HG03103 (cell line): ENCODE data around the gene PLEKHG4B.
"Not testable (repeated sequence)": the region's sequence is repeated elsewhere in the genome, so short reads cannot be mapped to it uniquely, and the experiment has no call there.

Experiments
- ATAC-seq: cut with Tn5 transposase; IDR thresholded peaks from one replicate; pipeline ENCODE4 v1.9.1; 2021; ENCODE audit warnings: low read depth; ENCODE audit not compliant: unreplicated experiment

Gene PLEKHG4B

DNA sequence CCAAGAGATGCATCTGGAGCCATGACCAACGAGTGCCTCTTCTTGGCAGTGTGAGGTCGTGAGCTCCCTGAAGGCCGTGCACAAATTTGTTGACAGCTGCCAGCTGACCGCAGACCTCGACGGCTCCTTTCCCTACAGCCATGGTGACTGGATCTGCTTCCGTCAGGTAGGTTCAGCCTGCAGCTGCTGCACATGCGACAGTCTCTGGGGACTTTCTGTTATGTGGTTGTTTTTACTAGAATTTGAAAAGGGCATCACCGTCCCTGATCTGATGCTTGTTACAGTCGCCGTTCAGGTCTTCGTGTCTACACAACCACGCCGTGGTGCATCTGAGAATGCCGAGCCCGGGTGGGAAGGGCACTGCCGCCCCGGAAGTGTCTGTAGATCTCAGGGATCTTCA is 62.9 kb downstream of the PLEKHG4B start:
- no peak for ATAC-seq

DNA sequence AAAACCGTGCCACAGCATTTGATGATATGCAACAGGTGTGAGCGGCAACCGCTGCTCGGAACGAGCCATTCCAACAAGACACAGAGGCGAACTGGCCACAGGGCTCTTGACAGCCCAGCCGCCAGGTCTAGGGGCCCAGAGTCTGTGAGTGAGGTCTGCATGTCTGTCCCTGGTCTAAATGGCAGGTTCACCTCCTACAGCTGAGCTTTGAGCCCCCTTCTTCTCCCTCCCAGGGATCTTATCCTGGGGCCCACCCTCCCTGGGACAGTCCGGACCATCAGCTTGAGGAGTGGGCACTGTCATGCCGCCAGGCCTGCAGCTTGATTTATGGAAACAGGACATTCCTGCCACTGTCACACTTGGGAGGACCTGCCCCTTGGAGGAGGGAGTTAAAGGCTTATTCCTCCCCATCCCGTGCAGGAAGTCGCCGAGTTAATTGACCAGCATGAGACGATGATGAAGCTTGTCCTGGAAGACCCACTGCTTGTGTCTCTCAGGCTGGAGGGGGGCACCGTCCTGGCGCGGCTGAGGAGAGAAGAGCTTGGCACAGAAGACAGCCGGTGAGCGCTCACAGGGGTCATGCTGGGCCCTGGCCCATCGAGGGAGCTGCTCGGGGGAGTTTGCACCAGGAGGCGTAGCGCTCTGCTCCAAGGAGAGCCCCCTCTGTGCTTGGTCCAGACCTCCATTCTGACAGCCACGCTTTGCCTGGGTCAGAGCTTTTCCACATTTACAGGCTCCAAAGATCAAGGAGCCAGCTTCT is 63.9 kb downstream of the PLEKHG4B start:
- ATAC-seq, result no peak

GRCh38 chr5:156411-157072 is 64.6 kb downstream of the PLEKHG4B start:
- no peak for ATAC-seq

DNA sequence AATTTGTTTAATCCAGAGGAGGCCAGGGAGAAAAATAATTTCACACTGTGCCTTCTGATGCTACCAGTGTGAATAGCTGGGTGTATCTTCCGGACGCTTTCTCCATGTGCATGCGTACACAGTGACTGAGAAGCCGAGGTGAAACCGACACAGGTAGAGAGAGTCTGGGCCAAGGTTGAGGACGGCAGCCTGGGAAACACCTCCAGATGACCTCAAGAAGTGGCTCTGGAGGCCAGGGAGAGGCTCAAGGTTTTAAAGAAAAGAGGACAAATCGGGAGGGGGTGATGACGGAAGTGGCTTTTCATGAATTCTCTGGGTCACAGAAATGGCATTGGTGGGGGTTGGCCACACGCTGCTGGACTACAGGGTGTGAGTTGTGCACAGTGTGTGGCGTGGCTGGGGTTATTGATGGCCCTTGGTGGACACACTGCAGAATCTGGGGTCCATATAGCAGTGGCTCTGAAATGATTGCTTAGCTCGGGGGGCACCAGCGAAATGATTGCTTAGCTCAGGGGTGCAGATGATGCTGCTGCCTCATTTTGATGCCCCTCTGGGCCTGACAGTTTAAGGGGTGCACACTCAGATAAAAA is 65.3 kb downstream of the PLEKHG4B start:
- no peak for ATAC-seq

- no peak for ATAC-seq
Observed at GRCh38 chr5:157801-158200, 65.8 kb downstream of the PLEKHG4B start.

GRCh38 chr5:158807-159447 is 67.0 kb downstream of the PLEKHG4B start:
- ATAC-seq, result no peak

DNA sequence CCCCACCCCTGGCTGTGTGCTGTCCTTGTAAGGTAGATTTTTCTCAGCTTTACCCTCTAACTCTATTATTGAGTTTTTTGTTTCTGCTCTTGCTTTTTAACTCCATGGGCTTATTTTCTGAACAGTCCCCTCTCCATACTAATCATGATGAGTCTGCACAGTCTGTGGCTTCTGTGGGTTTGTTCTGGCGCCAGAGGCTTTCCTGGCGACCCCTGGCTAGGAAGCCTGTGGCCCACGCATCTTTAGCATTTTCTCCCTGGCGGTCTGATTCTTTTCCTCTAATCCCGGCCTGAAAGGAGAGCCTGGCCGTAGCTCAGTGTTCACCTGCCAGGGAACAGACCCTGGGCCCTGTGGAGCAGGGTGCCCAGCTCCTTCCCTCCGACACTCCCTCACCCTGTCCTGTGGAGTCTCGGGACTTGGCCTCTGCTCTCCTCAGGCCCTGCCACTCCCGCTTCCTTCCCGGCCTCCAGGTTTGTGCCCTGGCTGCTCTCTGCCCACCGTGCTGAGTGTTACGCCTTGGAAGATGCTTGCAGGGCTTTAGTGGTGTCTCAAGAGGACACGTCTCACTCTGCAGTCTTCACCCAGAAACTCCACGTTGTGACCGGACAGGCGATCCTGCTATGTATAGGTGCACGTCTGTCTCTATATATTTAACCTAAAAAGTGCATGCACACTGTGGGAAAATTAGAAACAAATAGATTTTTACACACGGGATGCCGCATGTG is 67.6 kb downstream of the PLEKHG4B start:
- ATAC-seq, result no peak

DNA sequence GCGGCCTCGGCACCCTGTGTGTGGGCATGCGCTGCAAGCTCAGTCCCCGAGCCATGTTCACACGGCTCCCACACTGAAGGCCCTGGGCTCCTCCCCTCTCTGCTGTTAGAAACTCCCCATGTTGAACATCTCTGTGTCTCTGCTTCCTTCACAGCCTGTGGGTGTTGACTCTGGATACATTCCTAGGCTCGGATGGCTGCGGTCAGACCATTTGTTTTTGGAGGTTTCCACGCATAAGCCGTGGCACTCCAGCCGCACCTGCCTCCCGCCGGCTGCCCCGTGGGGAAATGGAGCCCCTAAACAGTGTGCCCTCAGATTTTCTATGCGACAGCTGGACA is 68.2 kb downstream of the PLEKHG4B start:
- no peak for ATAC-seq

DNA sequence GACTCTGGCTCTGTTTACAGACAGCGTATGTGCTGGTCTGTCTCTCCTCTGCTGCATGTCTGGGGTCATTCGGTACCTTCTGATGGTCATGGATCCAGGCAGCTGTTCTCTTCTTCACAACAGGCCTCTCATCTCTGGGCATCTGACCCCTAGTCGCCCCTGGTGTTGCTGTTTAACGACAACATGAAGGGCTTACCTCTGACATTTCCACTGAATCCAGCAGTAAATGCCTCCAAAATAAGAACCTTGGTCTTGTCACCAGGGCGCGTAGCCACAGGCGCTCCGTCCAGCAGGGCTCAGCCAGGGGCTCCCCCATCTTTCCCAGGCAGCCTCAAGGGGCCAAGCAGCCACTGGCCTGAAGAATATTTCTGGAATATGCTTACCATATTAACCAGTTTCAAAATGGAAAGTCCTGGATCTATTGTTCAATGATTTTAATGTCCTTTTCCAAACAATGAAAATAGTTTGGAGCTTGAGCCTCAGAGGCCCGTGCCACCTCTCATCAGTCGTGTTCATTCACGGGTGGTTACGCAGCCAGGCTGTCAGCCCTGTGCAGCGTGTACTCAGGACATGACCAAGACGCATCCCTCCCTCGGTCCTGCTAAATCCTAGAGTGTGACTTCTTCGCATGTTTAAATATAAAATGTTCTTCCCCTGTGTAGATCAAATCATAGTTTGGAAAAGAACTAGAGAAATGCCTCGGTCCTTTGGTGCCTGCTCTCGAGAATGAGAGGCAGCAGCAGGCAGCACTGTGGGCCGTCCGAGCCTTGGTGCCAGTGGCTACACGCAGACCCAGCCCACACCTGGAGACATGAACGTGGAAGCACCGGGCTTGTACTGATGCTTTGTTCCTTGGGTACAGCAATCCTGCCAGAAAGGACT is 69.2 kb downstream of the PLEKHG4B start:
- ATAC-seq, result no peak

DNA sequence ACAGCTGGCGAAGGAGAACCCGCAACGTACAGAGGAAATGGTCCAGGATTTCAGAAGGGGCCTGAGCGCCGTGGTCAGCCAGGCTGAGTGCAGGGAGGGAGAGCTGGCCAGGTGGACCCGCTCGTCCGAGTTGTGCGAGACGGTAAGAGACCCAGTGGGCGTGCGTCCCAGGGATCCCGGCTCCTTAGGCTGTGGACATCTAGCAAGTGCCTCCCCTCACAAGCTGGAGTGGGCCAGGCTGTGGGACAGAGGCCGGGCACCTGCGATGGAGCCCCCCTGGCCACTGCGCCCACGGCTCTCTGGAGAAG is 69.8 kb downstream of the PLEKHG4B start:
- ATAC-seq, result no peak

DNA sequence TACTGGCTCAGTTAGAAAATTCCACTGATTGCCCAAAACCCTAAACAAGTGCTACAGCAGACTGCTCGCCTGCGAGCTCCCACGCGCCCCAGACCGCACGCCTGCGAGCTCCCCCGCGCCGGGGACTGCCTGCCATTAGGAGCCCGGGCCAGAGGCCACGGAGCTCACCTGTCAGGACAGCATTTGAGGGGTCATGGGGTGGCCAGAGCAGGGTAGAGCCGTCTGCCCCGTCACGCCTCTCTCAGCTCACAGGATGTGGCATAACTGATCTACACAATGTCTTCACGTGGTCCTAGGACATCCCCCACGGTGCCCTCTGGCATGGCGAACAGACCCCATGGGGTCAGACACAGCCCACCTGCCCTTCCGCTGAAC is 70.2 kb downstream of the PLEKHG4B start:
- ATAC-seq, result no peak

DNA sequence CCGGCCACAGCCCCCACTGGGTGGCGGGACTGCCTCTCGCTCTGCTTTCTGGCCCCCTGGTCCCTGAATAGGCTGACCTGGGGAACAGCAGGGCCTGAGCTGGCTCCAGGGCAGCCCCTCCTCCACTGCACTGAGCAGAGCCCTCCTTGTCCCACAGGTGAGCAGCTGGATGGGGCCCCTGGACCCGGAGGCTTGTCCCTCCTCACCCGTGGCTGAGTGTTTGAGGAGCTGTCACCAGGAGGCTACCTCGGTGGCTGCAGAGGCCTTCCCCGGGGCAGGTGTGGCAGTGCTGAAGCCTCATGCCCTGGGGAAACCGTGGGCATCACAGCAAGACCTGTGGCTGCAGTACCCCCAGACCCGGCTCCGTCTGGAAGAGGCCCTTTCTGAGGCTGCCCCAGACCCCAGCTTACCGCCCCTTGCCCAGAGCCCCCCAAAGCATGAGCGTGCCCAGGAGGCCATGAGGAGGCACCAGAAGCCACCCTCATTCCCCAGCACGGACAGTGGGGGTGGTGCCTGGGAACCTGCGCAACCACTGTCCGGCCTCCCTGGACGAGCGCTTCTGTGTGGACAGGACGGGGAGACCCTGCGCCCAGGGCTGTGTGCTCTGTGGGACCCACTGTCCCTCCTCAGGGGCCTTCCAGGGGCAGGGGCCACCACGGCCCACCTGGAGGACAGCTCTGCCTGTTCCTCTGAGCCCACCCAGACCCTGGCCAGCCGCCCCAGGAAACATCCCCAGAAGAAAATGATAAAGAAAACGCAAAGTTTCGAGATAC is 70.8 kb downstream of the PLEKHG4B start:
- ATAC-seq, result no peak

DNA sequence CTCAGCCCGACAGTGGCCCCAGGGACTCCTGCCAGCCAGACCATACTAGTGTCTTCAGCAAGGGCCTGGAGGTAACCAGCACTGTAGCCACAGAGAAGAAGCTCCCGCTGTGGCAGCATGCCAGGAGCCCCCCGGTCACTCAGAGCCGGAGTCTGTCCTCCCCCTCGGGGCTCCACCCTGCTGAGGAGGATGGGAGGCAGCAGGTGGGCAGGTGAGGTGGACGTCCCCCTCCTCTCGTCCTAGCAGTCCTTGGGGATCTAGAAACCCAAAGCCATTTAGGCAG is 71.3 kb downstream of the PLEKHG4B start:
- no peak for ATAC-seq

DNA sequence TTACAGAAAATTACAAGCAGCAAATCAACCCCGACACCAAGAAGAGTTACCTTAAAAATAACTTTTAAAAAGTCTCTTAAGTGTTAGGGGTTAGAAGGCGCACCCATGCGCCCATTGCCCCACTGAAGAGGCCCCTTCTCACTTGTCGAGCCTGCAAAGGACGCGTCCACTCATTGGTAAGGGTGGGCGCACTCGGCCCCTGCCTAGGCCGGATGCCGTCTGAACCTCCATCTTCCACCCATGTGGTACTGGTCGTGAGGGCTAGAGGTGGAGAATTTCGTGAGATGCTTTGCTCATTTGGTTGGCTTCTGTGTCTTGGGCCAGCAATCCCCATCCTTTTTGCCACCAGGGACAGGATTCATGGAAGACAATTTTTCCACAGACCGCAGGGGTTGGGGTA is 71.9 kb downstream of the PLEKHG4B start:
- ATAC-seq, result no peak

DNA sequence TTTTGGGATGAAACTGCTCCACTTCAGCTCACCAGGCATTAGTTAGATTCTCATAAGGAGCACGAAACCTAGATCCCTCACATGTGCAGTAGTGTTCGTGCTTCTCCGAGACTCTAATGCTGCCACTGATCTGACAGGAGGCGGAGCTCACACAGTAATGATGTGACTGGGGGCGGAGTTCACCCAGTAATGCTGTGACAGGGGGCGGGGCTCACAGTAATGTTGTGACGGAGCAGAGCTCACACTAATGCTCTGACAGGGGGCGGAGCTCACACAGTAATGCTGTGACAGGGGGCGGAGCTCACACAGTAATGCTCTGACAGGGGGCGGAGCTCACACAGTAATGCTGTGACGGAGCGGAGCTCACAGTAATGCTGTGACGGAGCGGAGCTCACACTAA is 72.3 kb downstream of the PLEKHG4B start:
- ATAC-seq, result no peak

GRCh38 chr5:164783-165182 is 72.8 kb downstream of the PLEKHG4B start:
- ATAC-seq, result not testable (repeated sequence)

GRCh38 chr5:166441-167372 is 74.7 kb downstream of the PLEKHG4B start:
- ATAC-seq, result no peak

DNA sequence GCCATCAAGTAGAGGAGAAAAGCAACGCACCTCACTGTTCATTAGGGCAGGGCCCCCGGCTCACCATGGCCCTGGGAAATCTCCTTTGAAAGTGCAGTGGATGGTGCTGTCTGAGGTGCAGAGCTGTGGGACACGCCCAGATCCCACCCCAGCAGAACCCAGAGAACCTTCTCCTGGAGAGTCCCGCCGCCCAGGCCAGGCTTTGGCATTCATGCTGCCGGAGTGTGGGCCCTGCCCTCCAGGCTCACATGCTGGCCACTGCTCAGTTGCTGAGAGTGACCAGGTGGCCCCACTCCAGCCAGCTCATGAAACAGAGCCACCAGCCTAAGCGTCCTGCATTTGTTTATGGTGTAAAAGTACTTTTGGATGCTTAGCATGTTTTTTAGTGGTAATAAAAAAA is 75.5 kb downstream of the PLEKHG4B start:
- no peak for ATAC-seq
